Parathyroid adenoma (tissue), 2 donors: ENCODE measurements around the gene EID3.

Source experiments
- H2AFZ ChIP-seq: fragments of 300-600 bp; sonication (generic); one replicate; pipeline ENCODE4 v1.7.0; 2017; ENCODE audit warnings: antibody characterized with exemption, mild to moderate bottlenecking
- H3K27ac ChIP-seq: fragments of 300-600 bp; sonication (generic); one replicate; pipeline ENCODE4 v1.7.0; 2017
- H3K27me3 ChIP-seq: fragments of 300-600 bp; sonication (generic); one replicate; pipeline ENCODE4 v1.7.0; 2017; ENCODE audit warnings: low read length; ENCODE audit not compliant: control insufficient read depth, insufficient read depth
- H3K36me3 ChIP-seq: fragments of 300-600 bp; sonication (generic); one replicate; pipeline ENCODE4 v1.7.0; 2017; ENCODE audit warnings: low read length; ENCODE audit not compliant: control insufficient read depth, insufficient read depth
- H3K4me1 ChIP-seq: fragments of 300-600 bp; sonication (generic); one replicate; pipeline ENCODE4 v1.7.0; 2017; ENCODE audit warnings: control low read depth
- H3K4me2 ChIP-seq: fragments of 300-600 bp; sonication (generic); one replicate; pipeline ENCODE4 v1.7.0; 2017; ENCODE audit warnings: low read length
- H3K4me3 ChIP-seq: fragments of 300-600 bp; sonication (generic); one replicate; pipeline ENCODE4 v1.7.0; 2017; ENCODE audit warnings: low read depth, low read length
- H3K79me2 ChIP-seq: fragments of 300-600 bp; sonication (generic); one replicate; pipeline ENCODE4 v1.7.0; 2017; ENCODE audit warnings: control low read depth
- H3K9ac ChIP-seq: fragments of 300-600 bp; sonication (generic); one replicate; pipeline ENCODE4 v1.7.0; 2017; ENCODE audit warnings: mild to moderate bottlenecking
- H3K9me3 ChIP-seq: fragments of 300-600 bp; sonication (generic); one replicate; pipeline ENCODE4 v1.7.0; 2017; ENCODE audit warnings: low read length; ENCODE audit not compliant: control insufficient read depth
- TF ChIP-seq, protein P1 (sequence below): fragments of 300-600 bp; sonication (generic); IDR thresholded peaks from one replicate; pipeline ENCODE4 v1.7.0; 2017; ENCODE audit warnings: antibody characterized with exemption, mild to moderate bottlenecking
- donor health status: primary hyperparathyroidism.

Gene EID3

DNA sequence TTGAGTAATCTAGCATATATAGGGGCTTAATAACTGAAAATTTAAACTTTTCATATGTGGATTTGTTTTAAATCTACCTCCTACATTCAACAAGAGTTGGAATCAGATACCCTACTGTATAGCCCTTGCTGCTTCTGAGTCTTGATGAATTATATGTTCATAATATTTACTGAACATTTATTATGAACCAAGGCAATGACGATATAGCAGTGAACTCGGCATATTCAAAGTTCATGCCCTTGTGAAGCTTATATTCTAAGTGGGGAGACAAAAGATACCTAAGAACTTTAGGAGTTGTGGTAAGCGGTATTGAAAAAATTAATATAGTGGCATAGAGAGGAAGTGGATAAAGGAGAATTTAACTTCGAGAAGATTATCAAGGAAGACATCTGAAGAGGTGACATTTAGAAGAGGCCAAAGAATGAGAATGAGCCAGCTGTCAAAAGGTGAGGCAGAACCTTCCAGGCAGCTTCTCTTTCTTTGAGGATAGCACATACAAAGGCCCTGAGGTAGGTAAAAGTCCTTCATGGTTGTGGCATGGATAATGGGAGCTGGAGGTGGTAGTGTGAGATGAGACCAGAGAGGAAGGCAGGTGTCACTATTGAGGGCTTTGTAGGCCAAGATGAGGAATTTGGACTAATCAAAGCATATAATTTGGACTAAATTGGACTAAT is 10.2 kb downstream of the EID3 start:
- Histone ChIP-seq H3K27ac (no peak overlapping the region), H2AFZ (no peak overlapping the region), H3K36me3 (no peaks in the 10 kb centered on the region), H3K4me2 (no peak overlapping the region), H3K4me3 (no peak overlapping the region), H3K27me3 (no peaks in the 10 kb centered on the region), H3K79me2 (peaks cover 26% of the 10 kb centered on the region), H3K9me3 (no peaks in the 10 kb centered on the region), H3K4me1 (no peaks in the 10 kb centered on the region), H3K9ac (no peak overlapping the region)
- TF ChIP-seq, protein P1, sequence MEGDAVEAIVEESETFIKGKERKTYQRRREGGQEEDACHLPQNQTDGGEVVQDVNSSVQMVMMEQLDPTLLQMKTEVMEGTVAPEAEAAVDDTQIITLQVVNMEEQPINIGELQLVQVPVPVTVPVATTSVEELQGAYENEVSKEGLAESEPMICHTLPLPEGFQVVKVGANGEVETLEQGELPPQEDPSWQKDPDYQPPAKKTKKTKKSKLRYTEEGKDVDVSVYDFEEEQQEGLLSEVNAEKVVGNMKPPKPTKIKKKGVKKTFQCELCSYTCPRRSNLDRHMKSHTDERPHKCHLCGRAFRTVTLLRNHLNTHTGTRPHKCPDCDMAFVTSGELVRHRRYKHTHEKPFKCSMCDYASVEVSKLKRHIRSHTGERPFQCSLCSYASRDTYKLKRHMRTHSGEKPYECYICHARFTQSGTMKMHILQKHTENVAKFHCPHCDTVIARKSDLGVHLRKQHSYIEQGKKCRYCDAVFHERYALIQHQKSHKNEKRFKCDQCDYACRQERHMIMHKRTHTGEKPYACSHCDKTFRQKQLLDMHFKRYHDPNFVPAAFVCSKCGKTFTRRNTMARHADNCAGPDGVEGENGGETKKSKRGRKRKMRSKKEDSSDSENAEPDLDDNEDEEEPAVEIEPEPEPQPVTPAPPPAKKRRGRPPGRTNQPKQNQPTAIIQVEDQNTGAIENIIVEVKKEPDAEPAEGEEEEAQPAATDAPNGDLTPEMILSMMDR = no peak

DNA sequence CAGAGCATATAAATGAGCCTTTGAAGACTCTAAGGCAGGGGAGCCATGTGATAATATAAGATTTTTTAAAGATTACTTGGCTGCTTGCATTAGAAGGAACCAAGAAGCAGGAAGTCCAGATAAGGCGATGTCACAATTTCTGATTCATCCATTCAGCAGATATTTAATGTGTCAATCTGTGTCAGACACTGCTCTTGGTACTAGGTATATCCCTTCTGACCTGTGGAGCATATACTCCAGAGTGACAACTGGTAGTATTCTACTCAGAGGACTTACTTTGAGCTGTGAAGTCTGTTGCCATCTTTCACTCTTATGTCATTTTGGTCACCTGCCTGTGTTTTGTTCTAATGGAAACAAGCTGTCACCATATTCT is 10.7 kb downstream of the EID3 start:
- H3K4me1 ChIP-seq = no peaks in the 10 kb centered on the region
- no peak overlapping the region for H3K27ac ChIP-seq
- H3K79me2 ChIP-seq = peaks cover 23% of the 10 kb centered on the region
- H3K27me3 ChIP-seq = no peaks in the 10 kb centered on the region
- TF ChIP-seq, protein P1 = no peak
- H3K9ac ChIP-seq = no peak overlapping the region
- H3K9me3 ChIP-seq = no peaks in the 10 kb centered on the region
- H3K4me2 ChIP-seq = no peak overlapping the region
- H2AFZ ChIP-seq = no peak overlapping the region
- H3K36me3 ChIP-seq = no peaks in the 10 kb centered on the region
- no peak overlapping the region for H3K4me3 ChIP-seq

DNA sequence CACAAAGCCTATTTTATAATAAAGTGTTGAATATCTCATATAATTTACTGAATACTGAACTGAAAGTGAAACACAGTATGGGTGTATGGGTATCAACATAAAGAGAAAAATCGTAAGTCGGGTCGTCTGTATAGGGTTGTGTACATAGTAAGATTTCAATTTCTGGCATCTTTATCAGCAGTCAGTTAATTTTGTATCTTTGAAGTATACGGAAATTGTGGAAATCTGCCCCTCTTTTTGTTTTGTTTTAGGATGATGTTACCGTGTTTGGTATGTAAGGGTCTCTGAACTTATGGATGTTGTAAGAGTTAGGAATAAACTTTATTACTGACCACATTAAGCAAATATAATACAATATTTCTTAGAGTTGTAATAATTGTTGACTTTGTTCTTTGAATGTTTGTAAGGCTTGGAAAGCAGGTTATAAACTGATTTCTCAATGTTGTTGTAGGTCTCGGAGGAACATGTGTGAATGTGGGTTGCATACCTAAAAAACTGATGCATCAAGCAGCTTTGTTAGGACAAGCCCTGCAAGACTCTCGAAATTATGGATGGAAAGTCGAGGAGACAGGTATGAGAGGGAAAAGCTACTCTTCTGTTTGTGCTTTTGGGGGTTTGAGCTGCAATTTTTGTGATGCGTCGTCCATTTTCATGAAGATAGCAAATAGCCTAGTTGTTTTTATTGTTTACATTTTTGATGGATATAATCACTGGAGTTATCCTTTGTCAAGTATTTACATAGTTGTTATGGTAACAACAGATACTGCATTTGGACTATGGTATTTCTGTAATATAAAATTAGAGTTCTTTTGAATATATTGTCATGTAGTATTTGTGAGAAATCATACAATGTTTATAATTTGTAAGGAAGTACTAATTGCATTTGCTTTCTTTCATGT is 12.0 kb downstream of the EID3 start:
- Histone ChIP-seq H3K4me3 (no peak overlapping the region), H3K79me2 (peaks cover 17% of the 10 kb centered on the region), H3K27me3 (no peaks in the 10 kb centered on the region), H2AFZ (no peak overlapping the region), H3K4me1 (no peaks in the 10 kb centered on the region), H3K4me2 (no peak overlapping the region), H3K36me3 (no peaks in the 10 kb centered on the region), H3K9ac (no peak overlapping the region), H3K27ac (no peak overlapping the region), H3K9me3 (no peaks in the 10 kb centered on the region)
- TF ChIP-seq, protein P1 = no peak

DNA sequence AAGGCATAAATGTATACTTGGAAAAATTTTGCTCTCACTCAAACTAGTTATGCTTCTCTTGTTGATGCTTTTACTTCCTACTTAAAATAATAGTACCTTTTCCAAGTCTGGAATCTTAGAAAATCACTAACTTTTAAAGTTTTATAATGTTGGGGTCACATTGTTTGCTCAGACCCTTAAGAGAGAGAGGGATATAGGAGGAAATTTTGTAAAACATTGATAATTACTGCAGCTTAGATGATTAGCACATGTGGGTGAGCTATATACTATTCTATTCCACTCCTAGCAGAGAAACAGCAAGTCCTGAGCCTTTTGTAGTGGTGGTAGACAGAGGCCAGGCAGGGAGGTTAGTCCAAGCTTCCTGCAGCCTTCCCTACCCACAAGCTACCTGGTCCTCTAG is 13.4 kb downstream of the EID3 start:
- Histone ChIP-seq H3K4me3 (no peak overlapping the region), H3K4me1 (no peaks in the 10 kb centered on the region), H3K36me3 (no peaks in the 10 kb centered on the region), H3K27me3 (no peaks in the 10 kb centered on the region), H3K4me2 (no peak overlapping the region), H2AFZ (no peak overlapping the region), H3K79me2 (peaks cover 8% of the 10 kb centered on the region), H3K9ac (no peak overlapping the region), H3K27ac (no peak overlapping the region), H3K9me3 (no peaks in the 10 kb centered on the region)
- TF ChIP-seq, protein P1 = no peak
